GM08714 (cell line): Measurements from ENCODE around the gene GPR84.

Experiments
- H3K4me3 ChIP-seq: fragments of 200-500 bp; sonication (Bioruptor generic); 2 replicates; pipeline ENCODE4 v1.5.1; 2014; ENCODE audit warnings: mild to moderate bottlenecking, low read length, inconsistent platforms
- ZNF274 ChIP-seq: IDR thresholded peaks from 2 replicates; pipeline ENCODE4 v1.6.1; 2012; ENCODE audit warnings: mild to moderate bottlenecking, low read depth, low read length

GPR84 gene

GRCh38 chr12:54341378-54342300, 22.6 kb downstream of the GPR84 start:
- no peak for TF ChIP-seq ZNF274
- H3K4me3 ChIP-seq: no peak overlapping the region

DNA sequence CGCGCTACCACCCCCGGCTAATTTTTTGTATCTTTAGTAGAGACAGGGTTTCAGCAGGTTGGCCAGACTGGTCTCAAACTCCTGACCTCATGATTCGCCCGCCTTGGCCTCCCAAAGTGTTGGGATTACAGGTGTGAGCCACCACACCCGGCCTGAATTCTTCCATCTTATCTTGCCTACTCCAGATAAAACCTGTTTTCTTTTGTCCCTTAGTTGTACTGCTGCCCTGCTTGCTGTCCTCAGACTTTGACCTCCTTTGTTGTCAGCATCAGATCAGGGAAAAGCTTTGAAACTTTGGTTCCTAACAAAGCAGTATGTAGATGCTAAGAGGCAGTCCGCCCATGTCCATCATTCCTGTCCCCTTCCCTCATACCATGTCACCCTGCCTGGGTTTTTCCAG, 23.4 kb downstream of the GPR84 start:
- no peak for TF ChIP-seq ZNF274
- no peak overlapping the region for H3K4me3 ChIP-seq

DNA sequence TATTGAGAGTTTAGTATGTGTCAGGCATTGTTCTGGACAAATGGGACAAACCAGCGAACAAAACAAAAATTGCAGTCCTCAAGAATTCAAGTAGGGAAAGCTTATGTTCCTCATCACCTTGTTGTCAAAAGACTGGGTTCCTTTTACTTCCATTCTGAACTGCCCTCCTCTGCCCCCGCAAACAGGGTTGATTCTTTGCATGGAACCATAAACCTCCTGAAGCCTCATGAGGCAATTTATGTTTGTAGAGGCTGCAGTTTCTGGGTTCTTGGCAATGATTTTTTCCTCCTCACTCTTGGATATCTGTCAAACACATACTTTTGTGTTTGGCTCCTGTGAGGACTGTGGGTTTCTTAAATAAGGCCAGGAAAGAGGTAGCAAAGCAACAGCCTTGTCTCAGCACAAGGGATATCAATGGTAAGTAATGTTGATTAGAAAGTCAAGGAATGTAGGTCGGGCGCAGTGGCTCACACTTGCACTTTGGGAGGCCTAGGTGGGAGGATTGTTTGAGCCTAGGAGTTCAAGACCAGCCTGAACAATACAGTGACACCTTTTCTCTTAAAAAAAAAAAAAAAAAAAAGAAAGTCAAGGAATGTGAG, 25.5 kb downstream of the GPR84 start:
- H3K4me3 ChIP-seq: no peak overlapping the region
- no peak for TF ChIP-seq ZNF274

DNA sequence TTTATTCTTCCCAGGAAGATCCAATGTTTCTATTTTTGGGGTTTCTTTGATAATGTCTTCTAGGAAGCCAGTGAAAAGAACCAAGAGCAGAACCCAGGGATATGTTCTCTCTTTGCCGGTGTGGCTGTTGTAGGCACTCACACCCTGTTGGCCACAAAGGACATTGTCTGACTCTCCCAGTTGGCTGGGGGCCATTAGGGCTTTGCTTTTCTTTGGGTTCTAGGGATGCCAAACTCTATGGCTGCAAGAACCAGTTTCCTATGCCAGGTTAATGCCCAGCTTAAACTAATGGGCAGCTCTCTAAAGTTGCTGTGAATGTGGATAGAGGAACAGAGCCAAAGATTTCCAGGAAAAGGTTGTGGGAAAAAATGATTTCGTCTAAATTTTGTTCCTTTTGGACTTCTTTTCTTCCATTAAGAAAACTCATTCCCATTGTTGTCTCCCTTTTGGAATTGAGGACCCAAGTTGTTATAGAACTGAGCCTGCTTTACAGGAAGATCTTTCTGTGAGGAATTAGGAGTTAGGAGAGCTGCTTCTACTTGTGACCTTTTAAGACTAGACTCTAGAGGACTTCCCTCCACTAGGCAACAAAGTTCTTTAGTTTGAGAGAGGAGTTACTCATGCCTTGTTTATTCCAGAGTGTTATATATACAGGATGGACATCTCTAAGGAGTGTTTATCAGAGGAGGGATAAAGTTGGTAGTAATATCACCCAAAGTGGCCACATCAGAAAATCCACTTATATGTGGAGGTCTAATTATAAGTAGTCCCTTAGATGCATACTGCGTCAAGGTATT, 26.2 kb downstream of the GPR84 start:
- H3K4me3 ChIP-seq: no peak overlapping the region
- no peak for TF ChIP-seq ZNF274

DNA sequence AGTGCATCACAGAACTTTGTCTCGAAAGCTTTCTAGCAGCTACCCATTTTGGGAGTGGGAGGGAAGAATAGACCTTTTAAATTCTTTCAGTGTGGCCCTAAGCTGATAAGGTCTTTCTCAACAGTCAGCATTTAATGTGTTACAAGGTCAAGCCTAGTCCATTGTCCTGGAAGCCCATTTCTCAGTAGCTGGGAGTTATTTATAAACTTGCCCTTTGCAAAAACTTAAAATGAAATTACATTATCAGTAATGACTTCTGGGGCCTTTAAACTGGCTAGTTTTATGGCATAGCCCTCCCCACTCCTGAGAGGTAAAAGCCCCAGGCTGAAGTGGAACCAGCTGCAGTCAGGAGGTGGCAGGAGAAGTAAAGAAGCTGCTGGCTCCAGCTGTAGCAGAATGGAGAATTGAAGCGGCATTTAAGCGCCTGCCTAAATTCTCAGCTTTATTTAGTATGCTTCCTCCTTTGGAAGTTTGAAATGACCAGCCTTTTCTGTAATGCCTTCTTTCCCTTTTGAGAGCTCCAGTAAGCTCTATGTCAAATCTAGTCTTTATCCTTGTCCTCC, 26.9 kb downstream of the GPR84 start:
- no peak for TF ChIP-seq ZNF274
- H3K4me3 ChIP-seq: no peak overlapping the region

DNA sequence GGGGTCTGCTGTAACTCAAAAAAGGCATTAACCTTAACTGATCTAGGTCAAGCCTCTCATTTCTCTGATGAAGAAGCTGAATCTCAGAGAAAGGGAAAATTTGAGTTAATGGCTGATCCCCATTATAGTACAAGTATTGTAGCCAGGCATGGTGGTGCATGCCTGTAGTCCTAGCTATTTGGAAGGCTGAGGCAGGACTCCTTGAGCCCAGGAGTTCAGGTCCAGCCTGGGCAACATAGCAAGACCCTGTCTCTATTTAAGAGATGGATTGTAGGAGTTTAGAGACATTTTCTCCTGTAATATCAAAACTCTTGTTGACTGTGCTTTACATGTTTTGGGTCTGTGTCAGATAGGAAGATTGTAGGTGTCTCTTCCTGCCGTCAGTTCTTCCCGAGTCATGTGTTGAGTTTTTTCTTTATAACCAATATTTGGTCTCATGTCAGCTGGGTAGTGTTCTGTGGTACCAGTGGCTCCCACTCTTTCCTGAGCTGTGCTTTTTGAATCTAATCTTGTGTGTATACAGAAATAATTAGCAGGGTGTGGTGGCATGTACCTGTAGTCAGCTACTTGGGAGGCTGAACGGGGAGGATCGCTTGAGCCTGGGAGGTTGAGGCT, 30.8 kb downstream of the GPR84 start:
- H3K4me3 ChIP-seq: no peak overlapping the region
- TF ChIP-seq ZNF274: no peak

DNA sequence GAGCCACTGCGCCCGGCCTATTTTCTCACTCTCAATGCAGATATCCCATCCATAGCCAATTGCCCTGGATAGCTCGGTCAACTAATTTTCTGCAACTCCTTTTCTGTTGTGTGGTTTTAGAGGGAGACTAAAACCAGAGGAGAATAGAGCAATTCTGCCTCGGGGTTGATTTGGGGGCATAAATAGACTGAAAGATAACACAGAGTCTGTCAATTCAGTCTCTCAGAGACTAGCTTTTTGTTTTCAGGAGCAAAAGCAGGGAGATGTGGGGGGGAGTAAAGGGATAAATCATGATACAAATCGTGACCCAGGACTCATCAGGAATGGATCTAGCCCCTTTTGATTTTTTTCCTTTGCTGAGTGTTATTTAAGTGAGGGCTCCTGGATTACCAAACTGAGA, 32.8 kb downstream of the GPR84 start:
- H3K4me3 ChIP-seq: no peak overlapping the region
- TF ChIP-seq ZNF274: no peak

DNA sequence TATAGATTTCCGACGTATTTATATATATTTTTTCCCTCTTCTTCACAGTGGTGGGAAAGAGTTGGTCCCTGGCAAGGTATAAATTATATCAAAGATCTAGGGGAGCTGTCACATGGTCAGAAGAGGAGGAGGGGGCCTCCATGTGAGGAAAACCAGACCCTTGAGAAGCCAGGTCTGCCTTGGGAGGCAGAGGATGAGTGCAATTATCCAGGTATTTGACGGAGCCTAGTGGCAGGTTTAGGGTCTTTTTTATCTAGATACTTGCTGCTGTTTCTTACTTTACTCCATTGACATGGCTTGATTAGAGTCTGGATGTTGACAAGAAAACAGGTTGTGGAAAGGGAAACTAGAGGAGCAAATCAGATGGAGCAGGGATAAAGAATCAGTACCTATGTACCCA, 33.8 kb downstream of the GPR84 start:
- H3K4me3 ChIP-seq: no peak overlapping the region
- no peak for TF ChIP-seq ZNF274

GRCh38 chr12:54329759-54330158, 34.5 kb downstream of the GPR84 start:
- no peak for TF ChIP-seq ZNF274
- no peak overlapping the region for H3K4me3 ChIP-seq

DNA sequence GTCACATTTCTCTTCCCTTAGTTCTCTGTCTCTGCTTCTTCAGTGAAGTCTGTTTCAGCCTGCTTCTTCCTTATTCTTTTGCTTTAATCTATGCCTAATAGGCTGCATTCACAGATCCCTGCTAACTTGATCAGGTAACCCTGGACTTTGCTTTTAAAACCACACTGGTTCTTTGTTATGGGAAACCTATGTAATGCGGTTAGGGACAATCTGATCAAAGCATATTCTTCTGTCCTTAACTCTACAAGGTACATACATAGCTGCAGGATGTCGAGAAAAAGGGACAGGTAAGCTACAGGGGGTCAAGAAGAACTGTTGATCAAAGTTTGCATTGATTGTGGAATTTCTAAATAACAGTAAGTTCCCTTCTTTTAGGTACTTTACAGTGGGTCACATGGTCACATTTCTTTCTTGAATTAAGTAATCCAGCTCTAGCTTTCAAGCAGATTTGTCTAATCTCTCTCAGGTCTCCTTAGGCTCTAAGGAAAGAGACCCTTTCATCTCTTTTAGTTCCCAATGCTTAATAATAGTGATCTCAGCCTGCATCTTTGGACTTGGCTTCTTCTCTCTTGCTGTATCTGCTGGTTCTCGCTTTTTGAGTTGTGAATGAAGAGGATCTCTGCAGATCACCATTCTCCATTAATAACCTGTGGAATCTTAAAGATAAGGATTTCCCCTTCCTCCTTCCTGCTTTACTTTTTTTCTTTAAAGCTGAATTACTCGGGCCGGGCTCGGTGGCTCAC, 35.5 kb downstream of the GPR84 start:
- no peak overlapping the region for H3K4me3 ChIP-seq
- no peak for TF ChIP-seq ZNF274

GRCh38 chr12:54325442-54326109, 38.7 kb downstream of the GPR84 start:
- peak overlapping the region; percentile 96 for H3K4me3 ChIP-seq

DNA sequence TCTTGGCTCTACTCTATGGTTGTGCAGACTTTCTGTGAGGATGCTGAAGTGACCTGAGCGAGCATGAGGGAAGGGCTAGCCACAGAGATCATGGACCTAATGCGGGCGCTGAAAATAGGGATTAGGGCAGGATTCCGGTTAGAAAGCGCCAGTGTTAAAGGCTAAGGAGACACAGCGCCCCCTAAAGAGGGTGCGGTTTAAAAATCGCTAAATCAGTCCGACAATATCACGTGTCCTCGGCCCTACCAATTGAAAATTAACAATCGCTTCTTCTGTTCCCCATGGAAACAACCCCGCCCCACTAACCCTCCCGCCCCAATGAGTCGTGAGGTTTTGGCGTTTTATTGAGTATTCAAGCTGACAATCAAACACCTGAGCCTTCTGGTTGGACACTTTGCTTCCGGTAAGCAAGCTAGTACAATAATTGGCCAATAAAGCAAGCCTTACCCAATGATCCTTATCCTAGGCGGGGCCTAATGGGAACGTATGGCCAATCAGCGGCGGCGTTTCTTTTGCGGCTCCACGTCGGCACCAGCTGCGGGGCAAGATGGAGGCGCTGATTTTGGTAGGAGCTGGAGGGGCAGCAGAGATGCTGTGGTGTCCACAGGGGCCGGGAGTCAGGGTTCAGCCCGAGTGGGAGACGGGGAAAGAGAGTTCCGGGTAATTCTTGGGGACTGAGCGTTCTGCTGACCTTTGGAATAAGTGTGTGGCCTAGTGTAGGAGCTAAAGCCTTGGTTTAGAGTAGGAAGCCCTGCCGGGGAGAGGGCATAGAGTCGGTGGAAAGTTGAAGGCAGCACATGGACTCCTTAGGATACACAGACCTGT, 39.5 kb downstream of the GPR84 start, which contains the start of gene COPZ1:
Gene COPZ1 (plus strand): TSS at position 515 of the 825 bp plus-strand sequence. CDS start 33 bp downstream, at position 548.
- peak within 1 kb of the TSS; percentile 96 for H3K4me3 ChIP-seq
- TF ChIP-seq ZNF274: no peak
